Endothelial cell of umbilical vein (primary cell): ENCODE measurements around the gene WDPCP. TPM values are rescaled to one million over a fixed set of nuclear protein-coding genes. Genes with fewer than 3 reads are reported as not detected.

Experiments
- BruUV-seq: library from RNA; stranded (reverse); fragments of 400-500 nt; replicated peaks from 2 replicates; lab custom pipeline; 2021; lab: Mats Ljungman, UMichigan
- CTCF ChIA-PET: fragments of 300-600, 350-600 bp; sonication (Branson Sonifier 250); formaldehyde crosslinking; loops from one replicate; lab custom pipeline; 2021; ENCODE audit warnings: antibody characterized with exemption, inconsistent platforms; lab: Charles Lee
- POLR2A ChIA-PET: fragments of 300-600, 350-600 bp; sonication (Branson Sonifier 250); formaldehyde crosslinking; loops from one replicate; lab custom pipeline; 2021; ENCODE audit warnings: antibody characterized with exemption, inconsistent platforms; lab: Charles Lee
- DNase-seq: peaks from one replicate; pipeline ENCODE4 v3.0.0-alpha.2; 2011; ENCODE audit warnings: low read depth, low spot score
- FAIRE-seq: peaks from 2 replicates; lab custom pipeline; 2011; peaks lifted over from hg19 to GRCh38; lab: Jason Lieb, UNC
- H2AFZ ChIP-seq: 2 replicates; pipeline ENCODE4 v1.6.0; 2012; ENCODE audit warnings: low read depth, low read length, control low read depth, inconsistent platforms
- H3K27ac ChIP-seq: 2 replicates; pipeline ENCODE4 v1.5.1; 2011; ENCODE audit warnings: low read depth, mild to moderate bottlenecking, control low read depth, low read length, moderate library complexity; ENCODE audit not compliant: insufficient read depth
- H3K27me3 ChIP-seq, 2 experiments: 2 replicates each; pipeline versions ENCODE4 v1.6.0 to v1.6.1; 2011; ENCODE audit warnings: low read length in 2 of 2, mixed read lengths in 1 of 2; ENCODE audit not compliant: control insufficient read depth in 2 of 2, insufficient read depth in 2 of 2
- H3K36me3 ChIP-seq, 2 experiments: 2 replicates in 1 of 2; 3 replicates in 1 of 2; pipeline ENCODE4 v1.5.1; 2011; ENCODE audit warnings: low read length in 2 of 2, mild to moderate bottlenecking in 1 of 2, moderate library complexity in 1 of 2; ENCODE audit not compliant: control insufficient read depth in 2 of 2, insufficient read depth in 2 of 2; ENCODE audit errors: extremely low read depth in 1 of 2
- H3K4me1 ChIP-seq: 3 replicates; pipeline ENCODE4 v1.5.1; 2011; ENCODE audit warnings: mild to moderate bottlenecking, low read length; ENCODE audit not compliant: control insufficient read depth, insufficient read depth; ENCODE audit errors: extremely low read depth
- H3K4me2 ChIP-seq: 2 replicates; pipeline ENCODE4 v1.6.1; 2011; ENCODE audit warnings: low read length, control low read depth, mixed read lengths; ENCODE audit not compliant: insufficient read depth
- H3K4me3 ChIP-seq, 3 experiments: fragments of 200-600 bp in 1 of 3; sonication (generic), shearing (Covaris generic) in 1 of 3; replicated peaks in 1 of 3; 2 replicates each; pipeline ENCODE4 v1.5.1; 2011 to 2016; ENCODE audit warnings: control low read depth in 3 of 3, low read length in 3 of 3, mild to moderate bottlenecking in 2 of 3, inconsistent platforms in 1 of 3, low read depth in 1 of 3, moderate library complexity in 1 of 3; ENCODE audit not compliant: insufficient read depth in 1 of 3
- H3K79me2 ChIP-seq: 2 replicates; pipeline ENCODE4 v1.6.0; 2012; ENCODE audit warnings: low read length, inconsistent platforms; ENCODE audit not compliant: control insufficient read depth, insufficient read depth
- H3K9ac ChIP-seq: replicated peaks from 2 replicates; pipeline ENCODE3; 2011; ENCODE audit warnings: low read length, control low read depth; ENCODE audit not compliant: insufficient read depth; ENCODE audit errors: extremely low read depth
- H3K9me1 ChIP-seq: replicated peaks from 3 replicates; pipeline ENCODE4 v1.6.0; 2011; ENCODE audit warnings: mild to moderate bottlenecking, low read length; ENCODE audit not compliant: control insufficient read depth, insufficient read depth; ENCODE audit errors: extremely low read depth
- H3K9me3 ChIP-seq: replicated peaks from 2 replicates; pipeline ENCODE4 v1.5.1; 2012; ENCODE audit warnings: low read length, inconsistent platforms; ENCODE audit not compliant: control insufficient read depth, insufficient read depth
- H4K20me1 ChIP-seq: replicated peaks from 2 replicates; pipeline ENCODE3; 2011; ENCODE audit warnings: mild to moderate bottlenecking, low read length; ENCODE audit not compliant: control insufficient read depth, insufficient read depth; ENCODE audit errors: extremely low read depth
- EZH2 ChIP-seq: IDR thresholded peaks from 2 replicates; pipeline ENCODE4 v1.6.1; 2012; ENCODE audit warnings: borderline replicate concordance, low read depth, mild to moderate bottlenecking, moderate library complexity, low read length, inconsistent platforms; ENCODE audit not compliant: severe bottlenecking
- FOS ChIP-seq: IDR thresholded peaks from 2 replicates; pipeline ENCODE4 v1.6.1; 2011; ENCODE audit warnings: mild to moderate bottlenecking, low read length, moderate library complexity, borderline replicate concordance; ENCODE audit not compliant: insufficient read depth
- GATA2 ChIP-seq: IDR thresholded peaks from 2 replicates; pipeline ENCODE4 v1.7.0; 2011; ENCODE audit warnings: low read depth, mild to moderate bottlenecking, moderate library complexity, mixed read lengths, low read length; ENCODE audit not compliant: insufficient read length, insufficient read depth
- JUN ChIP-seq: IDR thresholded peaks from 2 replicates; pipeline ENCODE4 v1.6.1; 2011; ENCODE audit warnings: borderline replicate concordance, low read depth; ENCODE audit not compliant: insufficient read length, insufficient read depth
- MYC ChIP-seq: IDR thresholded peaks from one replicate; pipeline ENCODE4 v1.6.1; 2011; ENCODE audit warnings: mild to moderate bottlenecking, low read depth, low read length
- POLR2A ChIP-seq: IDR thresholded peaks from 2 replicates; pipeline ENCODE4 v1.6.1; 2012; ENCODE audit warnings: low read depth, mild to moderate bottlenecking, control low read depth, low read length
- POLR2AphosphoS5 ChIP-seq: IDR thresholded peaks from 2 replicates; pipeline ENCODE4 v1.6.1; 2012; ENCODE audit warnings: low read depth, mild to moderate bottlenecking, control low read depth, low read length, moderate library complexity; ENCODE audit not compliant: insufficient read depth
- dilution Hi-C: fragments of 300-500 bp; cut with MboI; formaldehyde crosslinking; loops from one replicate; pipeline ENCODE4 v1.15.0; 2019; ENCODE audit warnings: low sequenced_read_pairs; ENCODE audit not compliant: extremely low pct_ligation_motif_present
- intact Hi-C: fragments of 100-400 bp; cut with micrococcal nuclease; formaldehyde crosslinking; loops from one replicate; pipeline ENCODE4 v1.10.0; 2022
- polyA plus RNA-seq, 4 experiments: library from polyadenylated mRNA; depleted of rRNA in 3 of 4; stranded (reverse) in 3 of 4; unstranded in 1 of 4; fragments of >200 nt; gene quantifications; 2 replicates each; pipeline versions ENCODE4 v1.2.1 to v1.2.3, GENCODE V29; 2011 to 2012; ENCODE audit warnings: missing spikeins in 1 of 4
- total RNA-seq: library from RNA; stranded (reverse); gene quantifications from 2 replicates; pipeline ENCODE4 v1.2.3, GENCODE V29; 2021
- TF ChIP-seq, protein P1 (sequence below): IDR thresholded peaks from 2 replicates; pipeline ENCODE4 v1.6.1; 2011; ENCODE audit not compliant: insufficient read depth, insufficient read length
- TF ChIP-seq, protein P2 (sequence below), 2 donors: IDR thresholded peaks; 1 replicate in 1 of 2; 2 replicates in 1 of 2; pipeline ENCODE4 v1.5.1; 2011; ENCODE audit warnings: low read length in 2 of 2, mild to moderate bottlenecking in 2 of 2, moderate library complexity in 2 of 2, control low read depth in 1 of 2, inconsistent platforms in 1 of 2, low read depth in 1 of 2; ENCODE audit not compliant: insufficient read depth in 1 of 2; ENCODE audit errors: extremely low read depth in 1 of 2

The WDPCP gene
- total and polyA plus RNA-seq, 2 donors (not counting 3 experiments of a cell fraction or from before 2014, with no cell fraction given) = 4.0 to 8.8 TPM

DNA sequence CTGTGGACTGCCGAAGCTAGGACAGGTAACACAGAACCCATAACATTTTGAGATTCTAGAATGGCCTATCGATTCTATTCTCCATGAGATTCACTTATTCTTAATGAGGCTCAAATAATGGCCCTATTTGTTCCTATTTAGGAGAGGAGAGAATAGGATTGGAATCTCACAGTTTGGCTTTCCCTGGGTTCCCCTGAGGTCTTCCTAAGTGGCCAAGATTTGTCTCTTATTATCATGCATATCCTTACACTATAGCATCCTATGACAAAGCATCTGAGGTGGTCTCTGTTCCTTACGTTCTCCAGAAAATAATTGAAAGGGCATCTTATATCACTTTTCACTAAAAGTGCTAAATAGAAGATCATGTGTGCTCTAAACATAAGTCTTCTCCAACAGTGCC, 9.5 kb downstream of the WDPCP start:
- Histone ChIP-seq H3K79me2 (no peaks in the 10 kb centered on the region), H3K4me1 (no peaks in the 10 kb centered on the region), H3K4me3 (no peak overlapping the region), H4K20me1 (no peaks in the 10 kb centered on the region), H2AFZ (no peak overlapping the region), H3K9ac (no peak overlapping the region), H3K36me3 (no peaks in the 10 kb centered on the region), H3K27ac (no peak overlapping the region), H3K27me3 (no peaks in the 10 kb centered on the region), H3K9me1 (no peaks in the 10 kb centered on the region), H3K9me3 (no peaks in the 10 kb centered on the region), H3K4me2 (no peak overlapping the region)
- ChIA-PET CTCF (interaction anchor here (0.7 kb wide), 1 partner anchor 10 kb away, joined by 3 read pairs; the partner anchor contains the start of gene MDH1), POLR2A (no interaction called here)
- intact Hi-C loops (no loop called here), dilution Hi-C loops (no loop called here)
- no TSS peak for BruUV-seq
- FAIRE-seq (no peak), DNase-seq (no peak)
- TF ChIP-seq MYC (no peak), FOS (no peak), POLR2A (no peak), EZH2 (no peak), POLR2AphosphoS5 (no peak), JUN (no peak), GATA2 (no peak)
- TF ChIP-seq, protein P1, sequence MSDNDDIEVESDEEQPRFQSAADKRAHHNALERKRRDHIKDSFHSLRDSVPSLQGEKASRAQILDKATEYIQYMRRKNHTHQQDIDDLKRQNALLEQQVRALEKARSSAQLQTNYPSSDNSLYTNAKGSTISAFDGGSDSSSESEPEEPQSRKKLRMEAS = no peak
- TF ChIP-seq, protein P2, sequence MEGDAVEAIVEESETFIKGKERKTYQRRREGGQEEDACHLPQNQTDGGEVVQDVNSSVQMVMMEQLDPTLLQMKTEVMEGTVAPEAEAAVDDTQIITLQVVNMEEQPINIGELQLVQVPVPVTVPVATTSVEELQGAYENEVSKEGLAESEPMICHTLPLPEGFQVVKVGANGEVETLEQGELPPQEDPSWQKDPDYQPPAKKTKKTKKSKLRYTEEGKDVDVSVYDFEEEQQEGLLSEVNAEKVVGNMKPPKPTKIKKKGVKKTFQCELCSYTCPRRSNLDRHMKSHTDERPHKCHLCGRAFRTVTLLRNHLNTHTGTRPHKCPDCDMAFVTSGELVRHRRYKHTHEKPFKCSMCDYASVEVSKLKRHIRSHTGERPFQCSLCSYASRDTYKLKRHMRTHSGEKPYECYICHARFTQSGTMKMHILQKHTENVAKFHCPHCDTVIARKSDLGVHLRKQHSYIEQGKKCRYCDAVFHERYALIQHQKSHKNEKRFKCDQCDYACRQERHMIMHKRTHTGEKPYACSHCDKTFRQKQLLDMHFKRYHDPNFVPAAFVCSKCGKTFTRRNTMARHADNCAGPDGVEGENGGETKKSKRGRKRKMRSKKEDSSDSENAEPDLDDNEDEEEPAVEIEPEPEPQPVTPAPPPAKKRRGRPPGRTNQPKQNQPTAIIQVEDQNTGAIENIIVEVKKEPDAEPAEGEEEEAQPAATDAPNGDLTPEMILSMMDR (IDR thresholded peaks at IDR 0.05; ENCODE audit: extremely low read depth in 1 of 2, insufficient read depth in 1 of 2, low read depth in 1 of 2, low read length in 2 of 2) = no peak
